Lower leg skin (tissue), 3 donors: ENCODE results near the gene ANKRD33.

Experiments
- CTCF ChIP-seq, 3 donors: fragments of 450-650 bp; IDR thresholded peaks; one replicate each; pipeline ENCODE4 v1.5.1; 2016; ENCODE audit warnings: antibody characterized with exemption in 3 of 3, mild to moderate bottlenecking in 3 of 3, moderate library complexity in 2 of 3
- POLR2A ChIP-seq, 2 donors: fragments of 450-650 bp; IDR thresholded peaks; one replicate each; pipeline ENCODE4 v1.6.1; 2016 to 2017; ENCODE audit warnings: antibody characterized with exemption in 2 of 2, mild to moderate bottlenecking in 1 of 2, moderate library complexity in 1 of 2

GRCh38 chr12:51850965-51851299, 37.0 kb upstream of the ANKRD33 start:
- TF ChIP-seq CTCF (IDR thresholded peaks at IDR 0.05) = no peak
- TF ChIP-seq POLR2A (IDR thresholded peaks at IDR 0.05) = no peak
